Endothelial cell of umbilical vein (primary cell): ENCODE results near the gene SERPIND1.

Experiments used
- POLR2A ChIP-seq: IDR thresholded peaks from 2 replicates; pipeline ENCODE4 v1.6.1; 2012; ENCODE audit warnings: low read depth, mild to moderate bottlenecking, control low read depth, low read length
- TF ChIP-seq, protein P1 (sequence below), 2 donors: IDR thresholded peaks; 1 replicate in 1 of 2; 2 replicates in 1 of 2; pipeline ENCODE4 v1.5.1; 2011; ENCODE audit warnings: low read length in 2 of 2, mild to moderate bottlenecking in 2 of 2, moderate library complexity in 2 of 2, control low read depth in 1 of 2, inconsistent platforms in 1 of 2, low read depth in 1 of 2; ENCODE audit not compliant: insufficient read depth in 1 of 2; ENCODE audit errors: extremely low read depth in 1 of 2

DNA sequence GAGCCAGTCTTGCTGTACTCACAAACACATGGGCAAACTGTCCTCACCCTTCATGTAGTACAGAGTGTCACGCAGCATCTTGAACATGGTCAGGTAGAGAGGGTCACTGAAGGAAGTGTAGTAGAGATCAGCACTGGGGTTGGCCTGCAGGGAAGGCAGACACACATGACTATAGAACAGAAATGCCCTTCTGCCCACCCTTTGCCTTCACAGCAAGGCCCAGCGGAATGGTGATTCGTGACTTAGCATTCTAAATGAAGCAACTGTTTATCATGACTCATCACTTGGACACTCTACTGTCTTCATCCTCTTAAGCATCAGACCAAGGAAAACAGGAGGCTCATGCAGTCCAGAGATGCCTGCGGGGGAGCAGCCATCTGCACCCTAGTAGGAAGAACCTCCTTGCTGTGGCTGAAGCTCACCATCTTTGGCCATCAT, 33.4 kb downstream of the SERPIND1 start:
- TF ChIP-seq, protein P1, sequence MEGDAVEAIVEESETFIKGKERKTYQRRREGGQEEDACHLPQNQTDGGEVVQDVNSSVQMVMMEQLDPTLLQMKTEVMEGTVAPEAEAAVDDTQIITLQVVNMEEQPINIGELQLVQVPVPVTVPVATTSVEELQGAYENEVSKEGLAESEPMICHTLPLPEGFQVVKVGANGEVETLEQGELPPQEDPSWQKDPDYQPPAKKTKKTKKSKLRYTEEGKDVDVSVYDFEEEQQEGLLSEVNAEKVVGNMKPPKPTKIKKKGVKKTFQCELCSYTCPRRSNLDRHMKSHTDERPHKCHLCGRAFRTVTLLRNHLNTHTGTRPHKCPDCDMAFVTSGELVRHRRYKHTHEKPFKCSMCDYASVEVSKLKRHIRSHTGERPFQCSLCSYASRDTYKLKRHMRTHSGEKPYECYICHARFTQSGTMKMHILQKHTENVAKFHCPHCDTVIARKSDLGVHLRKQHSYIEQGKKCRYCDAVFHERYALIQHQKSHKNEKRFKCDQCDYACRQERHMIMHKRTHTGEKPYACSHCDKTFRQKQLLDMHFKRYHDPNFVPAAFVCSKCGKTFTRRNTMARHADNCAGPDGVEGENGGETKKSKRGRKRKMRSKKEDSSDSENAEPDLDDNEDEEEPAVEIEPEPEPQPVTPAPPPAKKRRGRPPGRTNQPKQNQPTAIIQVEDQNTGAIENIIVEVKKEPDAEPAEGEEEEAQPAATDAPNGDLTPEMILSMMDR (IDR thresholded peaks at IDR 0.05; ENCODE audit: extremely low read depth in 1 of 2, insufficient read depth in 1 of 2, low read depth in 1 of 2, low read length in 2 of 2): no peak
- TF ChIP-seq POLR2A: no peak
